CD14-positive monocyte (primary cell): ENCODE measurements around the gene PRKD1. TPM values are rescaled to one million over a fixed set of nuclear protein-coding genes. Genes with fewer than 3 reads are reported as not detected.

Experiments used
- DNase-seq, 3 donors: peaks; one replicate each; pipeline ENCODE4 v3.0.0-alpha.2; 2011 to 2022
- H2AFZ ChIP-seq: 2 replicates; pipeline ENCODE4 v1.6.0; 2012; ENCODE audit warnings: mild to moderate bottlenecking, low read depth, low read length, inconsistent platforms; ENCODE audit not compliant: insufficient read depth, poor library complexity, severe bottlenecking
- H3K27ac ChIP-seq, 2 donors: 1 replicate in 1 of 2; 2 replicates in 1 of 2; pipeline ENCODE4 v1.5.1; 2012 to 2013; ENCODE audit warnings: low read length in 2 of 2, control low read depth in 1 of 2, inconsistent platforms in 1 of 2, low read depth in 1 of 2, mild to moderate bottlenecking in 1 of 2
- H3K27me3 ChIP-seq, 2 donors: one replicate each; pipeline versions ENCODE4 v1.6.0 to v1.6.1; 2011 to 2013; ENCODE audit warnings: low read length in 2 of 2; ENCODE audit not compliant: control insufficient read depth in 2 of 2, insufficient read depth in 2 of 2
- H3K36me3 ChIP-seq, 2 donors: replicated peaks in 1 of 2; 1 replicate in 1 of 2; 2 replicates in 1 of 2; pipeline versions ENCODE4 v1.5.1 to v1.6.1; 2012 to 2013; ENCODE audit warnings: low read length in 2 of 2, control low read depth in 1 of 2, inconsistent platforms in 1 of 2, mild to moderate bottlenecking in 1 of 2; ENCODE audit not compliant: insufficient read depth in 2 of 2, control insufficient read depth in 1 of 2
- H3K4me1 ChIP-seq, 2 donors: 1 replicate in 1 of 2; 2 replicates in 1 of 2; pipeline versions ENCODE4 v1.5.1 to v1.6.1; 2012 to 2013; ENCODE audit warnings: low read length in 2 of 2, control low read depth in 1 of 2, inconsistent platforms in 1 of 2, mild to moderate bottlenecking in 1 of 2, moderate library complexity in 1 of 2; ENCODE audit not compliant: insufficient read depth in 2 of 2, control insufficient read depth in 1 of 2
- H3K4me2 ChIP-seq: replicated peaks from 2 replicates; pipeline ENCODE3; 2012; ENCODE audit warnings: low read length, moderate library complexity, mild to moderate bottlenecking; ENCODE audit not compliant: poor library complexity, severe bottlenecking; ENCODE audit errors: extremely low read depth
- H3K4me3 ChIP-seq, 3 experiments: fragments of 200-600 bp in 1 of 3; sonication (generic) in 1 of 3; replicated peaks in 1 of 3; 1 replicate in 2 of 3; 2 replicates in 1 of 3; pipeline ENCODE4 v1.5.1; 2011 to 2013; ENCODE audit warnings: low read length in 3 of 3, mild to moderate bottlenecking in 3 of 3, control low read depth in 2 of 3, low read depth in 2 of 3, inconsistent platforms in 1 of 3, moderate library complexity in 1 of 3
- H3K79me2 ChIP-seq: 2 replicates; pipeline ENCODE4 v1.6.0; 2012; ENCODE audit warnings: mild to moderate bottlenecking, control low read depth, inconsistent platforms, low read length, moderate library complexity; ENCODE audit not compliant: insufficient read depth
- H3K9ac ChIP-seq: 2 replicates; pipeline ENCODE4 v1.6.0; 2017; ENCODE audit warnings: low read length, mild to moderate bottlenecking; ENCODE audit not compliant: insufficient read depth, poor library complexity, severe bottlenecking
- H3K9me3 ChIP-seq, 2 donors: replicated peaks in 1 of 2; 1 replicate in 1 of 2; 2 replicates in 1 of 2; pipeline versions ENCODE4 v1.5.1 to v1.6.1; 2012 to 2013; ENCODE audit warnings: low read length in 2 of 2, control low read depth in 1 of 2; ENCODE audit not compliant: control insufficient read depth in 1 of 2, insufficient read depth in 1 of 2
- H4K20me1 ChIP-seq: 2 replicates; pipeline ENCODE4 v1.6.0; 2012; ENCODE audit warnings: mild to moderate bottlenecking, low read length, control low read depth, moderate library complexity; ENCODE audit not compliant: insufficient read depth
- H3K27ac Mint-ChIP-seq, 7 donors: one replicate each; pipeline ENCODE4 v1.8.0; 2020; ENCODE audit warnings: mild to moderate bottlenecking in 7 of 7, mixed read lengths in 7 of 7, moderate library complexity in 6 of 7, inconsistent platforms in 2 of 7
- H3K27me3 Mint-ChIP-seq, 3 donors: one replicate each; pipeline ENCODE4 v1.8.0; 2021 to 2022; ENCODE audit warnings: low read depth in 3 of 3, mild to moderate bottlenecking in 3 of 3, mixed read lengths in 3 of 3, moderate library complexity in 3 of 3, inconsistent platforms in 1 of 3
- H3K36me3 Mint-ChIP-seq, 2 donors: one replicate each; pipeline ENCODE4 v1.8.0; 2020; ENCODE audit warnings: mixed read lengths in 2 of 2, inconsistent platforms in 1 of 2, mild to moderate bottlenecking in 1 of 2
- H3K4me1 Mint-ChIP-seq: one replicate; pipeline ENCODE4 v1.8.0; 2020; ENCODE audit warnings: mild to moderate bottlenecking, mixed read lengths
- H3K4me3 Mint-ChIP-seq, 2 donors: one replicate each; pipeline ENCODE4 v1.8.0; 2020; ENCODE audit warnings: mild to moderate bottlenecking in 2 of 2, mixed read lengths in 2 of 2, moderate library complexity in 1 of 2
- H3K9me3 Mint-ChIP-seq, 7 donors: one replicate each; pipeline ENCODE4 v1.8.0; 2020 to 2022; ENCODE audit warnings: mixed read lengths in 7 of 7, mild to moderate bottlenecking in 6 of 7, moderate library complexity in 6 of 7, inconsistent platforms in 2 of 7
- WGBS: methylation state at CpG from one replicate; pipeline ENCODE4 v1.1.5; 2013; ENCODE audit warnings: missing lambda C conversion rate; ENCODE audit not compliant: insufficient coverage; 5-methylcytosine and 5-hydroxymethylcytosine counted together
- intact Hi-C, 2 donors: fragments of 100-400 bp; cut with micrococcal nuclease; formaldehyde crosslinking; loops; one replicate each; pipeline versions ENCODE4 v1.15.0 to v1.15.1; 2023
- polyA plus RNA-seq, 3 donors: library from polyadenylated mRNA; depleted of rRNA in 1 of 3; unstranded in 2 of 3; stranded (reverse) in 1 of 3; fragments of 300-500 nt in 2 of 3; fragments of >200 nt in 1 of 3; fragmentation: Illumina TruSeq in 2 of 3; gene quantifications; 1 replicate in 2 of 3; 2 replicates in 1 of 3; pipeline ENCODE4 v1.2.3, GENCODE V29; 2012 to 2021
- TF ChIP-seq, protein P1 (sequence below): fragments of 200-600 bp; IDR thresholded peaks from one replicate; pipeline ENCODE4 v1.8.0; 2022; ENCODE audit warnings: antibody characterized with exemption, mild to moderate bottlenecking

The PRKD1 gene
- polyA plus RNA-seq, 3 donors, result not detected

DNA sequence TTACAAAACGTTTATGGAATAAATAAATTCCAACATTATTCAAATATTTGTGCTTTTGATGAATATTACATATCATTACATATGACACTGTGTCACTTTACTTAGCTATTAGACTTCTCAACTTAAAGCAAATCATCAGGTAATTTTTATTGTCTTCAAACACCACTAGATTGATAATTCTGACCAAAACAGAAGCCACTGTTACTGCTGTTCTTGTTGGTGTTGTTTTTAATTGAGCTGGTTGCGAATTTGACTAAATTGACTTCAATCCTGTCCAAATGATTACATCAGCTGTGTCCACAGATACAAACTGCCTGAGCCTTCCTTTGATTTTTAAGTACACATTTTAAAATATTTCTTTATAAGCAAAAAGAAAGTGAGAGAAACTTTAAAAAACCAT lies 29.2 kb downstream of the PRKD1 start:
- H3K27me3 Mint-ChIP-seq, result peaks cover 0 to 2% (median 2%) of the 10 kb centered on the region in 3 donors
- H3K4me3 Mint-ChIP-seq, result no peak overlapping the region
- Histone ChIP-seq H4K20me1 (no peaks in the 10 kb centered on the region), H3K36me3 (no peaks in the 10 kb centered on the region), H3K4me3 (no peak overlapping the region), H2AFZ (no peak overlapping the region), H3K9me3 (no peaks in the 10 kb centered on the region), H3K4me2 (no peak overlapping the region), H3K9ac (no peak overlapping the region), H3K27ac (no peak overlapping the region), H3K79me2 (no peaks in the 10 kb centered on the region), H3K4me1 (no peaks in the 10 kb centered on the region), H3K27me3 (no peaks in the 10 kb centered on the region)
- no peaks in the 10 kb centered on the region for H3K4me1 Mint-ChIP-seq
- intact Hi-C loops, result no loop called here
- H3K27ac Mint-ChIP-seq, result no peak overlapping the region
- TF ChIP-seq, protein P1, sequence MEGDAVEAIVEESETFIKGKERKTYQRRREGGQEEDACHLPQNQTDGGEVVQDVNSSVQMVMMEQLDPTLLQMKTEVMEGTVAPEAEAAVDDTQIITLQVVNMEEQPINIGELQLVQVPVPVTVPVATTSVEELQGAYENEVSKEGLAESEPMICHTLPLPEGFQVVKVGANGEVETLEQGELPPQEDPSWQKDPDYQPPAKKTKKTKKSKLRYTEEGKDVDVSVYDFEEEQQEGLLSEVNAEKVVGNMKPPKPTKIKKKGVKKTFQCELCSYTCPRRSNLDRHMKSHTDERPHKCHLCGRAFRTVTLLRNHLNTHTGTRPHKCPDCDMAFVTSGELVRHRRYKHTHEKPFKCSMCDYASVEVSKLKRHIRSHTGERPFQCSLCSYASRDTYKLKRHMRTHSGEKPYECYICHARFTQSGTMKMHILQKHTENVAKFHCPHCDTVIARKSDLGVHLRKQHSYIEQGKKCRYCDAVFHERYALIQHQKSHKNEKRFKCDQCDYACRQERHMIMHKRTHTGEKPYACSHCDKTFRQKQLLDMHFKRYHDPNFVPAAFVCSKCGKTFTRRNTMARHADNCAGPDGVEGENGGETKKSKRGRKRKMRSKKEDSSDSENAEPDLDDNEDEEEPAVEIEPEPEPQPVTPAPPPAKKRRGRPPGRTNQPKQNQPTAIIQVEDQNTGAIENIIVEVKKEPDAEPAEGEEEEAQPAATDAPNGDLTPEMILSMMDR, result no peak
- H3K36me3 Mint-ChIP-seq, result no peaks in the 10 kb centered on the region
- WGBS, result no CpG with 5 or more reads among the region's 2 CpGs
- H3K9me3 Mint-ChIP-seq, result peaks cover 0 to 6% (median 1%) of the 10 kb centered on the region in 7 donors
- no peak for DNase-seq

DNA sequence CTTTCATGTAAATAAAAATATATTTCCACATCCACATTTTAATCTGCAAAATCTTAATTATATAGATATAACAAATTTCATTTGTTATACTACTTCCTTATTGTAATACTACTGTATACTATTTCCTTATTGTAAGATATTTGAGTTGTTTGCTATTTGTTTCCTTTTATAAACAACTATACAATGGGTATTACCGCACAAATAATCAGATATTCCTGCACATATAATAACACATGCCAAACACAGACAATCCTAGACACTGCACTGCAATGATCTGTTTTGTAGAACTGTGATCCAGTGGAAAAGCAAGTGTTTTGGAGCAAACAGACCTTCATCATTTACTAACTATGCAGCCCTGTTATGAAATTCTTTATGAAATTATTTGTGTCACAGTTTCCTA lies 30.5 kb downstream of the PRKD1 start:
- Mint-ChIP-seq H3K9me3 (peaks cover 0 to 6% (median 1%) of the 10 kb centered on the region in 7 donors), H3K4me3 (no peak overlapping the region), H3K27me3 (peaks cover 0 to 2% (median 2%) of the 10 kb centered on the region in 3 donors), H3K4me1 (no peaks in the 10 kb centered on the region), H3K27ac (no peak overlapping the region), H3K36me3 (no peaks in the 10 kb centered on the region)
- intact Hi-C loops, result no loop called here
- no peak overlapping the region for H3K9ac ChIP-seq
- no peaks in the 10 kb centered on the region for H4K20me1 ChIP-seq
- H3K27ac ChIP-seq, result no peak overlapping the region
- WGBS, result no CpG with 5 or more reads among the region's 1 CpG
- no peaks in the 10 kb centered on the region for H3K36me3 ChIP-seq
- no peak overlapping the region for H3K4me2 ChIP-seq
- no peaks in the 10 kb centered on the region for H3K4me1 ChIP-seq
- no peaks in the 10 kb centered on the region for H3K79me2 ChIP-seq
- H3K4me3 ChIP-seq, result no peak overlapping the region
- TF ChIP-seq, protein P1, result no peak
- no peaks in the 10 kb centered on the region for H3K27me3 ChIP-seq
- no peak overlapping the region for H2AFZ ChIP-seq
- DNase-seq, result no peak
- H3K9me3 ChIP-seq, result no peaks in the 10 kb centered on the region
